ENCODE data around the gene USP16. TPM values are rescaled to one million over a fixed set of nuclear protein-coding genes. Genes with fewer than 3 reads are reported as not detected.

USP16 gene
- total and polyA plus RNA-seq, 2 of the 13 experiments (the other 11 are each of a cell fraction or from before 2014, with no cell fraction given): 16.5 to 46.9 TPM

GRCh38 chr21:28979092-28979491 lies 45.4 kb upstream of the USP16 start (continued):
- TF ChIP-seq ZNF687 (CRISPR knock-in tag; IDR thresholded peaks at IDR 0.05): no peak
- no peak for TF ChIP-seq MAFG (CRISPR knock-in tag; IDR thresholded peaks at IDR 0.05)
- TF ChIP-seq MAFK (conservative IDR thresholded peaks at IDR 0.05 in 1 of 2, IDR thresholded peaks at IDR 0.05 in 1 of 2; ENCODE audit: low read length in 2 of 2): peak; percentile 51 to 79; a peak in 3 of 4 replicates

- in situ Hi-C loops (cut with HindIII; ENCODE audit: extremely low pct_ligation_motif_present, low pct_unique_long_range_greater_than_20kb): no loop called here
- intact Hi-C loops (cut with micrococcal nuclease; ENCODE audit: unreplicated experiment): no loop called here
- H3K9ac ChIP-seq (ENCODE audit: insufficient read depth, low read depth, low read length): no peak overlapping the region
- H3K27ac ChIP-seq (ENCODE audit: extremely low read length, insufficient read depth, low read length): no peak overlapping the region
- DNase-seq (ENCODE audit: low spot score): no peak
- no TSS peak for BruUV-seq (replicated peaks)
- no peak for FAIRE-seq
- H3K4me1 ChIP-seq (ENCODE audit: insufficient read depth, low read length): no peaks in the 10 kb centered on the region
- CTCF ChIA-PET (ENCODE audit: low intra/inter-chr PET ratio, low total read pairs): no interaction called here
- H3K27me3 ChIP-seq (ENCODE audit: control insufficient read depth in 1 of 2, insufficient read depth in 2 of 2, low read length in 2 of 2): no peaks in the 10 kb centered on the region; a peak in 1 of 5 replicates
- H3K9me3 ChIP-seq (ENCODE audit: low read length): no peaks in the 10 kb centered on the region
- no peaks in the 10 kb centered on the region for H4K20me1 ChIP-seq (ENCODE audit: insufficient read depth, low read length)
- H2AFZ ChIP-seq (ENCODE audit: low read length): no peak overlapping the region
- peaks cover 12 to 68% of the 10 kb centered on the region in 2 experiments for H3K36me3 ChIP-seq (replicated peaks in 1 of 2; ENCODE audit: control insufficient read depth in 1 of 2, insufficient read depth in 2 of 2, low read length in 2 of 2)
- H3K4me3 ChIP-seq (replicated peaks in 1 of 3; ENCODE audit: insufficient read depth in 1 of 3, low read depth in 2 of 3, low read length in 3 of 3): no peak overlapping the region
- H3K79me2 ChIP-seq (ENCODE audit: insufficient read depth, low read length): peaks cover 4% of the 10 kb centered on the region
- ATAC-seq: no peak
- WGBS (ENCODE audit: low lambda C conversion rate): 100% methylated on average over 1 of the region's 1 CpG
- TF ChIP-seq MAFF (IDR thresholded peaks at IDR 0.05; ENCODE audit: low read depth, low read length) (peak; percentile 63), ZBTB37 (CRISPR knock-in tag; IDR thresholded peaks at IDR 0.05) (no peak), MAFK (conservative IDR thresholded peaks at IDR 0.05 in 1 of 2, IDR thresholded peaks at IDR 0.05 in 1 of 2; ENCODE audit: low read length in 2 of 2) (peak; percentile 67 to 72; a peak in 3 of 4 replicates)
- no peak overlapping the region for H3K4me2 ChIP-seq (ENCODE audit: low read depth, low read length)
- POLR2A ChIA-PET: no interaction called here
Observed at GRCh38 chr21:28982637-28983036, 41.8 kb upstream of the USP16 start.

All from HepG2 (cell line).